Keratinocyte (primary cell): ENCODE data around the gene LGI4.

Experiments used
- CTCF ChIP-seq, 3 experiments: IDR thresholded peaks in 1 of 3; conservative IDR thresholded peaks in 1 of 3; optimal IDR thresholded peaks in 1 of 3; 2 replicates in 2 of 3; 3 replicates in 1 of 3; pipeline versions ENCODE3 to v1.5.1; 2011; ENCODE audit warnings: low read length in 3 of 3, mild to moderate bottlenecking in 3 of 3, moderate library complexity in 2 of 3, control low read depth in 1 of 3, inconsistent platforms in 1 of 3; ENCODE audit not compliant: insufficient read depth in 2 of 3; ENCODE audit errors: extremely low read depth in 1 of 3
- EZH2 ChIP-seq: IDR thresholded peaks from one replicate; pipeline ENCODE4 v1.6.1; 2012; ENCODE audit warnings: inconsistent platforms, mild to moderate bottlenecking, low read length, moderate library complexity

- TF ChIP-seq CTCF (optimal IDR thresholded peaks at IDR 0.05 in 1 of 3, IDR thresholded peaks at IDR 0.05 in 1 of 3, conservative IDR thresholded peaks at IDR 0.05 in 1 of 3; ENCODE audit: extremely low read depth in 1 of 3, insufficient read depth in 2 of 3, low read length in 3 of 3) (no peak), EZH2 (no peak)
Observed at GRCh38 chr19:35122687-35123551, 11.9 kb downstream of the LGI4 start.
